Measurements from ENCODE around the gene TPRG1L.
A peak's percentile ranks its signal among the peaks of the same experiment; 100 is the strongest.
"Not testable (repeated sequence)": the region's sequence is repeated elsewhere in the genome, so short reads cannot be mapped to it uniquely, and the experiment has no call there.

The TPRG1L gene

GRCh38 chr1:3620708-3621107 is 4.1 kb upstream of the TPRG1L start:
- H3K9me2 ChIP-seq (replicated peaks; ENCODE audit: insufficient read depth, low read length) = no peaks in the 10 kb centered on the region
- H3K9ac ChIP-seq (ENCODE audit: low read length) = no peak overlapping the region
- no peaks in the 10 kb centered on the region for H3K9me3 ChIP-seq (ENCODE audit: insufficient read depth, low read length)
- no peak overlapping the region for H3K27ac ChIP-seq (ENCODE audit: low read depth, low read length)
- H3K4me2 ChIP-seq (ENCODE audit: low read depth, low read length, poor library complexity, severe bottlenecking) = no peak overlapping the region
- H3K79me2 ChIP-seq (ENCODE audit: insufficient read depth, low read length) = no peaks in the 10 kb centered on the region
- TF ChIP-seq EZH2phosphoT487 (conservative IDR thresholded peaks at IDR 0.05; ENCODE audit: low read length) (no peak), CTCF (IDR thresholded peaks at IDR 0.05; ENCODE audit: insufficient read depth, low read length, poor library complexity, severe bottlenecking) (no peak)
- H3K36me3 ChIP-seq (ENCODE audit: low read length) = no peaks in the 10 kb centered on the region
- H2AFZ ChIP-seq (ENCODE audit: low read depth, low read length, severe bottlenecking) = no peak overlapping the region
- H3K4me3 ChIP-seq (ENCODE audit: insufficient read depth, low read length, poor library complexity, severe bottlenecking) = no peak overlapping the region
- H3F3A ChIP-seq (ENCODE audit: insufficient read depth) = no peaks in the 10 kb centered on the region
- H3K27me3 ChIP-seq (ENCODE audit: low read length) = no peaks in the 10 kb centered on the region
- H4K20me1 ChIP-seq (ENCODE audit: low read depth, low read length) = no peaks in the 10 kb centered on the region

GRCh38 chr1:3621151-3621671 is 3.6 kb upstream of the TPRG1L start:
- not testable (repeated sequence) for H3K9me3 ChIP-seq (ENCODE audit: insufficient read depth, low read length); H3K79me2 ChIP-seq (ENCODE audit: insufficient read depth, low read length); H3K27me3 ChIP-seq (ENCODE audit: low read length); H3F3A ChIP-seq (ENCODE audit: insufficient read depth); H3K27ac ChIP-seq (ENCODE audit: low read depth, low read length); H3K4me3 ChIP-seq (ENCODE audit: insufficient read depth, low read length, poor library complexity, severe bottlenecking); H3K4me2 ChIP-seq (ENCODE audit: low read depth, low read length, poor library complexity, severe bottlenecking); H2AFZ ChIP-seq (ENCODE audit: low read depth, low read length, severe bottlenecking); H3K9me2 ChIP-seq (replicated peaks; ENCODE audit: insufficient read depth, low read length); H3K9ac ChIP-seq (ENCODE audit: low read length); H4K20me1 ChIP-seq (ENCODE audit: low read depth, low read length); H3K36me3 ChIP-seq (ENCODE audit: low read length)

GRCh38 chr1:3622102-3622501 is 2.7 kb upstream of the TPRG1L start:
- not testable (repeated sequence) for H3K79me2 ChIP-seq (ENCODE audit: insufficient read depth, low read length); H3K9ac ChIP-seq (ENCODE audit: low read length); H3K4me2 ChIP-seq (ENCODE audit: low read depth, low read length, poor library complexity, severe bottlenecking); H2AFZ ChIP-seq (ENCODE audit: low read depth, low read length, severe bottlenecking); H3K9me3 ChIP-seq (ENCODE audit: insufficient read depth, low read length); H3K36me3 ChIP-seq (ENCODE audit: low read length); H3K4me3 ChIP-seq (ENCODE audit: insufficient read depth, low read length, poor library complexity, severe bottlenecking); H3K27ac ChIP-seq (ENCODE audit: low read depth, low read length); H4K20me1 ChIP-seq (ENCODE audit: low read depth, low read length); H3K27me3 ChIP-seq (ENCODE audit: low read length); H3F3A ChIP-seq (ENCODE audit: insufficient read depth); H3K9me2 ChIP-seq (replicated peaks; ENCODE audit: insufficient read depth, low read length)

- Histone ChIP-seq H3K4me2 (ENCODE audit: low read depth, low read length, poor library complexity, severe bottlenecking) (peak overlapping the region; percentile 55), H3K9me3 (ENCODE audit: insufficient read depth, low read length) (no peaks in the 10 kb centered on the region), H3K36me3 (ENCODE audit: low read length) (no peaks in the 10 kb centered on the region), H3K4me3 (ENCODE audit: insufficient read depth, low read length, poor library complexity, severe bottlenecking) (peak overlapping the region; percentile 60), H3F3A (ENCODE audit: insufficient read depth) (no peaks in the 10 kb centered on the region), H3K9ac (ENCODE audit: low read length) (0 out of 2 replicates have a peak overlapping the region, but pooled peaks have one; percentile 55), H3K27me3 (ENCODE audit: low read length) (no peaks in the 10 kb centered on the region), H2AFZ (ENCODE audit: low read depth, low read length, severe bottlenecking) (peak overlapping the region; percentile 93), H3K9me2 (replicated peaks; ENCODE audit: insufficient read depth, low read length) (no peaks in the 10 kb centered on the region), H3K27ac (ENCODE audit: low read depth, low read length) (no peak overlapping the region), H3K79me2 (ENCODE audit: insufficient read depth, low read length) (no peaks in the 10 kb centered on the region), H4K20me1 (ENCODE audit: low read depth, low read length) (no peaks in the 10 kb centered on the region)
- TF ChIP-seq EZH2phosphoT487 (conservative IDR thresholded peaks at IDR 0.05; ENCODE audit: low read length) = no peak
- TF ChIP-seq CTCF (IDR thresholded peaks at IDR 0.05; ENCODE audit: insufficient read depth, low read length, poor library complexity, severe bottlenecking) = no peak
Observed at GRCh38 chr1:3623441-3624199, 1.2 kb upstream of the TPRG1L start.

All from SU-DHL-6 (cell line).